NCI-H2107 treated with DMSO at 0.1 percent for 48 hours (cell line): ENCODE results near the gene NCKAP1.
A peak's percentile ranks its signal among the peaks of the same experiment; 100 is the strongest.
"Not testable (repeated sequence)": the region's sequence is repeated elsewhere in the genome, so short reads cannot be mapped to it uniquely, and the experiment has no call there.

Experiments
- DNase-seq: peaks from one replicate; lab custom pipeline; 2025; ENCODE audit not compliant: unreplicated experiment; lab: John Stamatoyannopoulos, UW

The NCKAP1 gene

GRCh38 chr2:182912518-182912915 is 125.7 kb downstream of the NCKAP1 start:
- no peak for DNase-seq

- no peak for DNase-seq
Observed at GRCh38 chr2:182911813-182912517, 126.3 kb downstream of the NCKAP1 start.

GRCh38 chr2:182910965-182911364 is 127.3 kb downstream of the NCKAP1 start:
- no peak for DNase-seq

- DNase-seq = peak; percentile 8
Observed at GRCh38 chr2:182907081-182907830, 131.0 kb downstream of the NCKAP1 start.

- DNase-seq = no peak
Observed at GRCh38 chr2:182906454-182906853, 131.8 kb downstream of the NCKAP1 start.

GRCh38 chr2:182904844-182905243 is 133.4 kb downstream of the NCKAP1 start:
- DNase-seq = no peak

GRCh38 chr2:182903566-182903965 is 134.7 kb downstream of the NCKAP1 start:
- no peak for DNase-seq

GRCh38 chr2:182901748-182902147 is 136.5 kb downstream of the NCKAP1 start:
- no peak for DNase-seq

- DNase-seq = no peak
Observed at GRCh38 chr2:182898718-182899117, 139.5 kb downstream of the NCKAP1 start.

- no peak for DNase-seq
Observed at GRCh38 chr2:182897137-182897536, 141.1 kb downstream of the NCKAP1 start.

- DNase-seq = no peak
Observed at GRCh38 chr2:182895798-182896197, 142.5 kb downstream of the NCKAP1 start.

- DNase-seq = no peak
Observed at GRCh38 chr2:182895169-182895568, 143.1 kb downstream of the NCKAP1 start.

- no peak for DNase-seq
Observed at GRCh38 chr2:182894174-182894573, 144.1 kb downstream of the NCKAP1 start.

- DNase-seq = no peak
Observed at GRCh38 chr2:182893666-182894065, 144.6 kb downstream of the NCKAP1 start.

GRCh38 chr2:182893035-182893434 is 145.2 kb downstream of the NCKAP1 start:
- not testable (repeated sequence) for DNase-seq

GRCh38 chr2:182891611-182892010 is 146.6 kb downstream of the NCKAP1 start:
- DNase-seq = no peak

- no peak for DNase-seq
Observed at GRCh38 chr2:182890773-182891378, 147.4 kb downstream of the NCKAP1 start.

GRCh38 chr2:182890305-182890704 is 148.0 kb downstream of the NCKAP1 start:
- no peak for DNase-seq

- DNase-seq = no peak
Observed at GRCh38 chr2:182887753-182888415, 150.4 kb downstream of the NCKAP1 start.

- DNase-seq = no peak
Observed at GRCh38 chr2:182887093-182887492, 151.2 kb downstream of the NCKAP1 start.

GRCh38 chr2:182885771-182886170 is 152.5 kb downstream of the NCKAP1 start:
- DNase-seq = no peak

GRCh38 chr2:182883451-182883850 is 154.8 kb downstream of the NCKAP1 start:
- DNase-seq = no peak
